NCI-H187 (cell line): ENCODE data around the gene NPSR1.

Experiments used
- DNase-seq, 2 experiments: peaks; one replicate each; lab custom pipeline; 2025; lab: John Stamatoyannopoulos, UW

NPSR1 gene

DNA sequence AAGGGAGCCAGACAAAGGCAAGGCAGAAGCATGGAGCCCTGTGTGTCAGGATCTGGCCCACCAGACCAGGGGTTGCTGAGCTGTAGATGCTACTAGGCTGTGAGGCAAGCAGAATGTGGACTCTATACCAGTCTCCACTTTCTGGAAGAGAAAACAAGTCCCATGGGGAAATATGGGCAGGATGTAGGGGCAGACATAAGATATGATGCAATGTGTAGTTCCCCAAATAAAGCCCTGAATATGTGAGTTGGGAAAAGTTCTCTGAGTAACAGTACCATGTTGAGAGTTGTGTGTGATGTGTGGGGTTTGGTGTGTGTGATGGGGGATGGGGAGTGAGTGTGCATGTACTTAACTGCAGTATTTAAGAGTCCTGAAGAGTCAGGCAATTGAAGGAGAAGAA lies 62.3 kb downstream of the NPSR1 start:
- DNase-seq, result no peak

- DNase-seq, result no peak
Measured at GRCh38 chr7:34723338-34723737, 65.3 kb downstream of the NPSR1 start.

GRCh38 chr7:34723866-34724490 lies 66.0 kb downstream of the NPSR1 start:
- DNase-seq, result no peak

GRCh38 chr7:34726221-34726620 lies 68.2 kb downstream of the NPSR1 start:
- no peak for DNase-seq

- DNase-seq, result peak in 1 of 2 experiments; percentile 22
Measured at GRCh38 chr7:34727464-34727995, 69.5 kb downstream of the NPSR1 start.

DNA sequence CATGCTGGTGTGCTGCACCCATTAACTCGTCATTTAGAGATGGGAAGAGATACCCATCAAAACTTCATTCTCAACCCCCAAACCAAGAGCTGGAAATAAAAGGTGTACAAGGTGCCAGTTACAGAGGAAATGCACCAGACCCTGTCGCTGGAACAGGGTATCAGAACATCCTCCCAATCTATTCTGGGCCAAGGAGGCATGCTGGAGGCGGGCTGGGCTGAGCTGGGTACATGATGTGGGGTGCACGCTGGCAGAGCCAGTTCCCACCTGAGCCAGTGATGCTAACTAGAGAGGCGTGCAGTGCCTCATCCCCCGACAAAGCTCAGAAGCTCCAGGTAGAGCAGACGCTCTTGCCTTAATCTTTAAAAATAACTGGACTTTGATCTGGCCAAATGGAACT lies 70.1 kb downstream of the NPSR1 start:
- DNase-seq, result no peak

DNA sequence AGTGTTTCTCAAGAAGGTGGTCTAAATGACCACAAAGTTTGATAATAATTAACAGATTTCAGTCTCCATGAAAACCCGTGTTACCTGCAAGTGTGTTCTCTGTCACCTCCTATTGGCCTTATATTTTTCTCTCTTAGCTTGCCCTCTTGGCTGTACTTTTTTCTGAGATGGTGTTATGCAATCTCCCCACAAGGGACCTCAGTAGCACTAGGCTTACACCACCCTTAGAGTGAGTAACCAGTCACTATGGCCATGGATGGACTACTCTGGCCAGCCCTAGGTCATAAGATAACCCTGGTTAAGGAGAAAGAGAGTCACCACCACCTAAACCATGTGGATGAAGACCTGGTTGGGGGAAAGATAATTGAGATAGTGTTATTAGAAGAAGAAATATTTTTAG lies 76.8 kb downstream of the NPSR1 start:
- DNase-seq, result no peak

DNA sequence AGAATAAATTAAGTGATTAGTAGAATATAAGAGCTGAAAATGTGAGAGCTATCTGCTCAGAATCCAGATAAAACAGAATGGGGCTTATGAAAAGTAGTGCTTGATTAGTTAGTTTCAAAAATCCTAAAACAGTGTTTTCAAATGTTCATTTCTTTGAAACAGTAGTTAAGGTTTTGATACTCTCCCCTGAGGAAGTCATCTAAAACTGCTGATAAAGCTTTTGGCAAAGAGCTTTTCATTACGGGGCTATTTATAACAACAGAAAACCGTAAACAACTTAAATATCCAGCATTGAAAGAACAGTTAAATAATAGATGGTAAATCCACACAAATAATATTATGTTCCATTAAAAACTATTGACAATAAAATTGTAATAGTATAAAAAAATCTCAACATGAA lies 77.5 kb downstream of the NPSR1 start:
- DNase-seq, result no peak

DNA sequence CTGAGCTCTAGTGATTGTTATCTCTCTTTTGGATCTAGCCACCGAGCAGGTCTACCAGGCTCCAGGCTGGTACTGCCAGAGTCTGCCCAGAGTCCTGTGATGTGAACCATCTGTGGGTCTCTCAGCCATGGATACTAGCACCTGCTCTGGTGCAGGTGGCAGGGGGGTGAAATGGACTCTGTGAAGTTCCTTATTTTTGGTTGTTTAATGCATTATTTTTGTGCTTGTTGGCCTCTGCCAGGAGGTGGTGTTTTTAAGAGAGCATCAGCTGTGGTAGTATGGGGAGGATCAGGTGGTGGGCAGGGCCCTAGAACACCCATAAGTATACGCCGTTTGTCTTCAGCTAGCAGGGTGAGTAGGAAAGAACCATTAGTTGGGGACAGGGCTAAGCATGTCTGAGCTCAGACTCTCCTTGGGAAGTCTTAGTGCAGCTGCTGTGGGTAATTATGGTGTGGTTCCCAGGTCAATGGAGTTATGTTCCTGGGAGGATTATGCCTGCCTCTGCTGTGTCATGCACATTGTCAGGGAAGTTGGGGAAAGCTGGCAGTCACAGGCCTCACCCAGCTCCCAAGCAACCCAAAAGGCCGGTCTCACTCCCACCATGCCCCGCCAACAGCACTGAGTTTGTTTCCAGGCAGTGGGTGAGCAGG lies 81.8 kb downstream of the NPSR1 start:
- DNase-seq, result no peak

GRCh38 chr7:34740840-34741239 lies 82.8 kb downstream of the NPSR1 start:
- DNase-seq, result no peak

- no peak for DNase-seq
Measured at GRCh38 chr7:34747176-34747781, 89.3 kb downstream of the NPSR1 start.

DNA sequence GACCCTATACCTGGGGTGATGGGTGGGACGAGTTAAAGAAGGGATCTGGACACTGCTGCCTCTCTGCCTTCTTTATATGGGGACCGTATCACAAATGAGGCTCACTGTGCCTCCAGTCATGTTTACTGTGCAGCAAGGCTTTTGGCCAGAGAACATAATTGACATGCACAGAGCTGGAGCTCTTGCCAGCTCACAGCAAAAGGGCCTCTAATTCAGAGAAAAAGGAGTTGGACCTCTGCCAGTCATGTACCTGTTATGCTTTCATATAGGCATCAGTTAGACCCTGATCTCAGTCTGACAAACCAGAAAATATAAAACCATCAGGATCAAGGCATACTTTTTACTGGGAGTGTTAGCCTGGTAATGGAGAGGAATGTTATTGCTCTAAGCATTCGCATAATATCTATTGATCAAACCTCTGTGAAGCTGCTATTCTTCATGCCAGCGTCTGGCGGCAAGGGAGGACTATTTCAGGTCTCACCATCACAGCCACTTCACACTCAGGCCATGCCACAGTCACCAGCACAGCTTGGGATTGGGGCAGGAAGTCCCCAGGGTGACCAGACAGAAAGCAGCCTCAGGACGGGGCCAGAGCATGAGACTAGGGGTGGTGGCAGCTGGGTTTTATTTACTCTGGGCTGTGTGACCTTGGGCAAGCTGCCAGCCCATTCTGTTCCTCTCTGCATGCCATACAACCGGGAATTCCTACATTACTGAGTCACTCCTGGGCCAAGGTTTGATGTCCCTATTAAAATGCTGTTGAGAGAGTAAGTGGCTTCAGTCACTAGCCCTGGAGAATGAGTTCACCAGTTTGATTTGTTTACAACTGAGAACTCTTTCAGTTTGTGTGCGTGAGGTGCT lies 90.1 kb downstream of the NPSR1 start:
- DNase-seq, result no peak

DNA sequence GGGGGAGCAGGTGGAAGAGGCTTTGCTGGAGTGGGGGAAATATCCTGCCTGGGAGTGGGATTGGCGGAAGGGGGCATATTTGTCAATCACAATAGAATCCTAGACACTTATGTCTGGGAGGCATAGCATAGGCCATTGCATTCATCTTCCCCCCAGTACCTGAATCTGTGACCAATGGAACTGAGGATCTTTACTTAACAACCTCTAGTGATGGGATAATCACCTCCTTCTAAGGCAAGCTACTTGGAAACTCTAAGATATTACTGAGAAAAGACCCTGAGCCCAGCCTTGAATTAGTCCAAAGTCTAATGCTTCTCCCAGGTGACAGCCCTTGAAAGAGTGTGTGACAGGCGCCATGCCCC lies 90.7 kb downstream of the NPSR1 start:
- DNase-seq, result no peak

DNA sequence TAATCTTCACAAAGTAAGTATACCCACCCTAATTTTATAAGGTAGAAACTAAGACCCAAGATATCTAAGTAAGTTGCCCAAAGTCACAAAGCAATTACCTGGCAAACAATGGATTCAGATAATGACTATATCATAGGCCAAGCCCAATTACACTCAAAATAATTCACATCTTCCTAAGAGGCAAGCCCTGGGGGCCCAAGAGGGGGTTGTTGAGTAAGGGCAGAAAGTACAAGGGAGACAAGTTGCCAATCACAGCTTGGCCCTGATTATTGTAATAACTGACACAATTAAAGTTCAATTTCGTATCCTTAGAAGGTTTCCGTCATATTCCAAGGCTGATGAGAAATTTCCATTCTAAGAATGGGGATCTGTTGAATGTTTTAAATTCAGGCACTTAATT lies 91.4 kb downstream of the NPSR1 start:
- DNase-seq, result no peak

GRCh38 chr7:34750209-34750608 lies 92.2 kb downstream of the NPSR1 start:
- no peak for DNase-seq

- no peak for DNase-seq
Measured at GRCh38 chr7:34750636-34751035, 92.6 kb downstream of the NPSR1 start.

DNA sequence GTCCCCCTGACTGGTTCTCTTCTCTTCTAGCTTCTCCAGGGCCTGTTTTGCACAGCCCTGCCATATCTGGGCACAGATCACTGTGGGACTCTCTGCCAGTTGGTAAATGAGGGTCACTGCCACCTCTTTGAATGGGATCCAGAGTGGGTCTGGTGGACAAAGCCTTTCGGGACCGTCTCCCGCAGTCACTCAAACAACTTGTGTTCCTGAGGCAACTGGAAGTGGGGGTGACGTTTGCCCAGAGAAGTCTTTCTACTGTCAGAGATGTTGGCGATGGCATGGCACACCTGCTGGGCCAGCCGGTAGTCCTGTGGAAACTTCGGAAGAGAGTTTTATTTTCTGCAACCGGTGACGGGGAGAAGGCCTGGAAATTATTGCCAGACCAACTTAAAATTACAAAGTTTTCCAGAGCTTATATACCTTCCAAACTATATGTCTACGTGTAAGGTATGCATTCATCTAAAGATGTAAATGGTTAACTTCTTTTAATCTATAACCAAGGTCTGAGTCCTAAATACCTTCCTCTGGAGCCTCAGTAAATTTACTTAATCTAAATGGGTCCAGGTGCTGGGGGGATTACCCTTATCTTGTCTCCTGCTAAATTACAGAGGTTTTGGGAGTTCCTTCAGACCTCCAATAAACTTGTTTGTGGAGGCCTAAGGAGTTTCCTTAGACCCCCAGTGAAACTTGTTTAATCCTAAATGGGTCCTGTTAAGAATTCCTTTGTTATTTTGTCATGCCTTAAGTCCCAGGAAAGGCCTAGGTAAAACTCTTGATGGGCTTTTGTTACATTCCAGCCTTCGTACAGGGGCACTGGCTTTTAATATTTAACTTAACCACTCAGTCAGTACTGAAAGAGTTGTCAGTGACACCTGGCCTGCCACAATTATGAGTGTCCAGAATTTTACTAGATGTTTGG lies 94.0 kb downstream of the NPSR1 start:
- DNase-seq, result no peak

DNA sequence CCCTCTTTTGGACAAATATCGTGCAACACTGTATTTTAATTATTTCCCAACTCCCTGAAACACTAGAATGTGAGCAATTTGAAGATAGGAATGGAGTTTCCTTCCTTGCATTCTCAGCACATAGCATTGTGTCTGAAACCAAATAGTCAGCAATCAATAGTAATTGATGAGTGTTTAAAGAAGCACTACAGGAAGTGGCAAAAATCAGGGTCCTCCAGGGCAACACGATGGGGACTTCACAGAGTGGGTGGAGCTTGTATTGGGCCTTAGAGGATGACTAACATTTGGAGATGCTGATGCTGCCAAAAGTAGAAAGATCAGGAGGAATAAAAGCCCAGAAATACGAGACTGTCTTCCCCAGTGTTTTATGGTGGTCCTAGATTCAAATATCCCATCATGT lies 94.9 kb downstream of the NPSR1 start:
- no peak for DNase-seq

DNA sequence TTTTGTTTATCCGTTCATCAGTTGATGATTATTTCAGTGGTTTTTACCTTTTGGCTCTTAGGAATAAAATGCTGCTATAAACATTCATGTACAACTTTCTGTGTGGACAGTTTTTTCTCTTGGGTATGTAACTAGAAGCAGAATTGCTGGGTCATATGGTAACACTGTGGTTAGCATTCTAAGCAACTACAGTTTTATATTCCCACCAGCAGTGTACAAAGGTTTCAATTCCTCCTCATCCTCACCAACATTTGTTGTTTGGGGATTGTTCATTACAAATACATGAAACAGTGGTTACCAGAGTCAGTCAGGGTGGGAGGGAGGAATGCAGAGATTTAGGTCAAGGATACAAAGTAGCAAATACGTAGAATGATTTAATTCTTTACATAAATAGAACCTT lies 97.0 kb downstream of the NPSR1 start:
- DNase-seq, result no peak

DNA sequence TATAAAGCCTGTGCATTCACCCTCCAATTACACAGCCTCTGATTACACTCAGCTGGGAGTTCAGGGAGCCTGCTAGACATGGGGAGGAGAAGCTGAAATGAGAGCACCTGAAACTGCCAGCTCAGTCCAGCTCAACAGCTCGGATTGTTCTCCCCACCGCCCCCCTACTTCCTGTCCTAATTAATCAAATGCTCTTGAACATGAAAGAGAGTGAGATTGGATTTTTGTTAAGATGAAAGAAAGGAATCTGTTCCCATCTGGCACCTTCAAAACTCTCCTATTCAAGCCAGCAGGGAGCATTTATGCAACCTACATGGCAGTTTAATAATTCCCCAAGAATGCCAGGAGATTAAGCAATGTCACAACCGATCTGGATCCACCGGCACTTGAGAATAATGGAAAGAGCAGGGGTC lies 98.0 kb downstream of the NPSR1 start:
- DNase-seq, result no peak

DNA sequence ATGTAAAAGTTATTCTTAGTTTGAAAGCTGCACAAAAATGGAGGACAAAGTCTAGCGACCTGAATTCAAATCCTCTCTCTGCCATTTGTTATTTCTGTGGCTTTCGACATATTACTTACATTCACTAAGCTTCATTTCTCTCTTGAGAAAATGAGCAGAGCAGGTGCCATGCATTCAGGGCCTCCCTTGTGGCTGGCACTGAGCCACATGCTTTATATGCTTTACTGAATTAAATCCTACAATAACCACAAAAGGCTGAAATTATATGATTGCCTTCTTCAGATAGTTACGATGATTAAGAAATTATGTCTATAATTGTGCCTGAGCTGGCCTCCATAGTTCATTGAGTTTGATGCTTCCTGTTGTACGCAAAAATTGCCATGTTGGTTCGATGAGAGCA lies 98.7 kb downstream of the NPSR1 start:
- DNase-seq, result no peak
